Common myeloid progenitor, CD34-positive (primary cell): ENCODE results near the gene IPO11.
"Not testable (repeated sequence)": the region's sequence is repeated elsewhere in the genome, so short reads cannot be mapped to it uniquely, and the experiment has no call there.

Source experiments
- CTCF ChIA-PET: fragments of 350-600 bp; sonication (Branson Sonifier 250); formaldehyde crosslinking; loops from one replicate; lab custom pipeline; 2021; ENCODE audit warnings: antibody characterized with exemption; lab: Charles Lee
- POLR2A ChIA-PET: fragments of 350-600 bp; sonication (Branson Sonifier 250); formaldehyde crosslinking; loops from one replicate; lab custom pipeline; 2021; ENCODE audit warnings: antibody characterized with exemption; lab: Charles Lee
- DNase-seq, 3 donors: peaks; one replicate each; pipeline versions ENCODE4 v3.0.0 to v3.0.0-alpha.2; 2013
- H3K27ac ChIP-seq, 2 experiments: 1 replicate in 1 of 2; 2 replicates in 1 of 2; pipeline ENCODE4 v1.7.0; 2013; ENCODE audit warnings: inconsistent platforms in 2 of 2, low read length in 2 of 2, mild to moderate bottlenecking in 2 of 2, low read depth in 1 of 2, moderate library complexity in 1 of 2; ENCODE audit not compliant: severe bottlenecking in 2 of 2, insufficient read depth in 1 of 2, poor library complexity in 1 of 2
- H3K27me3 ChIP-seq, 5 experiments: replicated peaks in 2 of 5; 1 replicate in 3 of 5; 2 replicates in 2 of 5; pipeline versions ENCODE4 v1.6.1 to v1.7.0; 2013; ENCODE audit warnings: low read length in 4 of 5, mild to moderate bottlenecking in 2 of 5, moderate library complexity in 2 of 5, inconsistent platforms in 1 of 5; ENCODE audit not compliant: insufficient read depth in 5 of 5, control insufficient read depth in 4 of 5
- H3K36me3 ChIP-seq, 4 experiments: 1 replicate in 2 of 4; 2 replicates in 2 of 4; pipeline versions ENCODE4 v1.6.1 to v1.7.0; 2013; ENCODE audit warnings: low read length in 3 of 4, control low read depth in 1 of 4, mild to moderate bottlenecking in 1 of 4; ENCODE audit not compliant: control insufficient read depth in 4 of 4, insufficient read depth in 4 of 4
- H3K4me1 ChIP-seq, 4 experiments: 1 replicate in 3 of 4; 2 replicates in 1 of 4; pipeline versions ENCODE4 v1.6.1 to v1.7.1; 2013; ENCODE audit warnings: low read length in 3 of 4, mild to moderate bottlenecking in 3 of 4, control low read depth in 1 of 4, inconsistent platforms in 1 of 4, moderate library complexity in 1 of 4; ENCODE audit not compliant: control insufficient read depth in 4 of 4, insufficient read depth in 4 of 4; ENCODE audit errors: control extremely low read depth in 1 of 4
- H3K4me3 ChIP-seq, 7 experiments: 1 replicate in 4 of 7; 2 replicates in 3 of 7; pipeline versions ENCODE4 v1.5.1 to v1.7.0; 2013; ENCODE audit warnings: mild to moderate bottlenecking in 7 of 7, low read length in 6 of 7, moderate library complexity in 6 of 7, inconsistent platforms in 2 of 7, low read depth in 2 of 7, control low read depth in 1 of 7; ENCODE audit not compliant: insufficient read depth in 4 of 7, control insufficient read depth in 1 of 7; ENCODE audit errors: extremely low read depth in 1 of 7
- H3K9me3 ChIP-seq, 5 experiments: 1 replicate in 4 of 5; 2 replicates in 1 of 5; pipeline versions ENCODE4 v1.6.1 to v1.7.1; 2013; ENCODE audit warnings: low read length in 4 of 5, mild to moderate bottlenecking in 2 of 5, inconsistent platforms in 1 of 5, low read depth in 1 of 5, moderate library complexity in 1 of 5; ENCODE audit not compliant: control insufficient read depth in 4 of 5, insufficient read depth in 2 of 5; ENCODE audit errors: control extremely low read depth in 1 of 5
- WGBS: methylation state at CpG from one replicate; pipeline ENCODE4 v1.1.5; 2013; ENCODE audit not compliant: insufficient coverage; 5-methylcytosine and 5-hydroxymethylcytosine counted together

IPO11 gene

GRCh38 chr5:62649476-62650113 is 237.0 kb downstream of the IPO11 start:
- Histone ChIP-seq H3K27ac (no peak overlapping the region), H3K27me3 (no peaks in the 10 kb centered on the region), H3K4me3 (no peak overlapping the region), H3K4me1 (peaks cover 7 to 25% (median 14%) of the 10 kb centered on the region in 4 experiments), H3K9me3 (no peaks in the 10 kb centered on the region), H3K36me3 (no peaks in the 10 kb centered on the region)
- POLR2A ChIA-PET: no interaction called here
- DNase-seq: peak in 2 of 3 donors; percentile 51 to 64
- CTCF ChIA-PET: interaction anchor here (0.5 to 1.1 kb wide), 2 partner anchors 9 to 206 kb away, joined by 3 read pairs; no protein-coding TSS in a partner anchor
- WGBS: 63% methylated on average over 3 of the region's 4 CpGs

- no peaks in the 10 kb centered on the region for H3K9me3 ChIP-seq
Measured at GRCh38 chr5:62650197-62650596, 237.6 kb downstream of the IPO11 start.

GRCh38 chr5:62652225-62652624 is 239.7 kb downstream of the IPO11 start:
- POLR2A ChIA-PET: interaction anchor here (0.6 kb wide), 1 partner anchor 19 kb away, joined by 3 read pairs; no protein-coding TSS in a partner anchor
- Histone ChIP-seq H3K4me3 (no peak overlapping the region), H3K27me3 (no peaks in the 10 kb centered on the region), H3K36me3 (no peaks in the 10 kb centered on the region), H3K9me3 (peaks cover 0 to 3% (median 0%) of the 10 kb centered on the region in 5 experiments), H3K4me1 (peaks cover 7 to 25% (median 14%) of the 10 kb centered on the region in 4 experiments), H3K27ac (no peak overlapping the region)
- WGBS: 89% methylated on average over 3 of the region's 5 CpGs
- no peak for DNase-seq
- CTCF ChIA-PET: no interaction called here

More at GRCh38 chr5:62650197-62650596, 237.6 kb downstream of the IPO11 start:
- no peak overlapping the region for H3K27ac ChIP-seq
- no peak for DNase-seq
- H3K36me3 ChIP-seq: no peaks in the 10 kb centered on the region
- ChIA-PET CTCF (no interaction called here), POLR2A (no interaction called here)
- H3K4me1 ChIP-seq: peaks cover 7 to 25% (median 14%) of the 10 kb centered on the region in 4 experiments
- WGBS: 91% methylated on average over 3 of the region's 5 CpGs
- H3K27me3 ChIP-seq: no peaks in the 10 kb centered on the region
- H3K4me3 ChIP-seq: no peak overlapping the region

GRCh38 chr5:62653001-62653863 is 240.7 kb downstream of the IPO11 start:
- peaks cover 0 to 3% (median 0%) of the 10 kb centered on the region in 5 experiments for H3K9me3 ChIP-seq
- peak overlapping the region in 2 of 7 experiments; percentile 2 to 8 for H3K4me3 ChIP-seq
- peaks cover 7 to 17% (median 13%) of the 10 kb centered on the region in 4 experiments for H3K4me1 ChIP-seq
- 45% methylated on average over 4 of the region's 7 CpGs for WGBS
- no peaks in the 10 kb centered on the region for H3K36me3 ChIP-seq
- DNase-seq: peak; percentile 4 to 52 (median 42)
- ChIA-PET CTCF (no interaction called here), POLR2A (interaction anchor here (0.6 kb wide), 1 partner anchor 71 kb away, joined by 4 read pairs; no protein-coding TSS in a partner anchor)
- H3K27ac ChIP-seq: no peak overlapping the region
- H3K27me3 ChIP-seq: no peaks in the 10 kb centered on the region

- WGBS: 82% methylated on average over 11 of the region's 11 CpGs
Measured at GRCh38 chr5:62653864-62654575, 241.5 kb downstream of the IPO11 start.

DNA sequence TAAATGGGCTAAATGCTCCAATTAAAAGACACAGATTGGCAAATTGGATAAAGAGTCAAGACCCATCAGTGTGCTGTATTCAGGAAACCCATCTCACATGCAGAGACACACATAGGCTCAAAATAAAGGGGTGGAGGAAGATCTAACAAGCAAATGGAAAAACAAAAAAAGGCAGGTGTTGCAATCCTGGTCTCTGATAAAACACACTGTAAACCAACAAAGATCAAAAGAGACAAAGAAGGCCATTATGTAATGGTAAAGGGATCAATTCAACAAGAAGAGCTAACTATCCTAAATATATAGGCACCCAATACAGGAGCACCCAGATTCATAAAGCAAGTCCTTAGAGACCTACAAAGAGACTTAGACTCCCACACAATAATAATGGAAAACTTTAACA is 245.2 kb downstream of the IPO11 start:
- CTCF ChIA-PET, H3K27me3 ChIP-seq, H3K27ac ChIP-seq, POLR2A ChIA-PET, DNase-seq, H3K9me3 ChIP-seq, H3K36me3 ChIP-seq, H3K4me3 ChIP-seq: not testable (repeated sequence)
- H3K4me1 ChIP-seq: peaks cover 7 to 16% (median 12%) of the 10 kb centered on the region in 4 experiments

More at GRCh38 chr5:62653864-62654575, 241.5 kb downstream of the IPO11 start:
- peak overlapping the region in 1 of 7 experiments; percentile 8 for H3K4me3 ChIP-seq
- H3K36me3 ChIP-seq: no peaks in the 10 kb centered on the region
- peaks cover 7 to 15% (median 11%) of the 10 kb centered on the region in 4 experiments for H3K4me1 ChIP-seq
- H3K27me3 ChIP-seq: no peaks in the 10 kb centered on the region
- ChIA-PET POLR2A (interaction anchor here (0.6 kb wide), 1 partner anchor 72 kb away, joined by 4 read pairs; no protein-coding TSS in a partner anchor), CTCF (no interaction called here)
- peak in 2 of 3 donors; percentile 18 to 21 for DNase-seq
- H3K9me3 ChIP-seq: peaks cover 0 to 3% (median 0%) of the 10 kb centered on the region in 5 experiments
- no peak overlapping the region for H3K27ac ChIP-seq
